ENCODE results near the gene PDIA4.

The PDIA4 gene

GRCh38 chr7:148999192-148999591 lies 29.1 kb downstream of the PDIA4 start:
- FAIRE-seq (no peak), DNase-seq (ENCODE audit: insufficient read length, low spot score) (no peak)
- TF ChIP-seq PAX5 (IDR thresholded peaks at IDR 0.05; ENCODE audit: insufficient read depth, low read length, severe bottlenecking) (no peak), POU2F2 (IDR thresholded peaks at IDR 0.05; ENCODE audit: low read depth, low read length) (no peak), POLR2AphosphoS5 (IDR thresholded peaks at IDR 0.05; ENCODE audit: low read depth, low read length) (no peak), SPI1 (IDR thresholded peaks at IDR 0.05; ENCODE audit: low read depth, low read length) (no peak), POLR2A (IDR thresholded peaks at IDR 0.05; ENCODE audit: low read depth, low read length) (no peak), TAF1 (IDR thresholded peaks at IDR 0.05; ENCODE audit: low read depth, low read length) (no peak)

- no peak for TF ChIP-seq POLR2A (IDR thresholded peaks at IDR 0.05; ENCODE audit: low read depth, low read length)
- TF ChIP-seq POU2F2 (IDR thresholded peaks at IDR 0.05; ENCODE audit: low read depth, low read length): no peak
- no peak for TF ChIP-seq PAX5 (IDR thresholded peaks at IDR 0.05; ENCODE audit: insufficient read depth, low read length, severe bottlenecking)
- FAIRE-seq (no peak), DNase-seq (ENCODE audit: insufficient read length, low spot score) (no peak)
Measured at GRCh38 chr7:148997497-148997896, 30.8 kb downstream of the PDIA4 start.

GRCh38 chr7:148994576-148994975 lies 33.7 kb downstream of the PDIA4 start:
- DNase-seq (ENCODE audit: insufficient read length, low spot score) (no peak), FAIRE-seq (no peak)
- TF ChIP-seq POLR2AphosphoS5 (IDR thresholded peaks at IDR 0.05; ENCODE audit: low read depth, low read length) (no peak), SPI1 (IDR thresholded peaks at IDR 0.05; ENCODE audit: low read depth, low read length) (no peak), POLR2A (IDR thresholded peaks at IDR 0.05; ENCODE audit: low read depth, low read length) (no peak), POU2F2 (IDR thresholded peaks at IDR 0.05; ENCODE audit: low read depth, low read length) (no peak), TAF1 (IDR thresholded peaks at IDR 0.05; ENCODE audit: low read depth, low read length) (no peak), PAX5 (IDR thresholded peaks at IDR 0.05; ENCODE audit: insufficient read depth, low read length, severe bottlenecking) (no peak)

GRCh38 chr7:148993193-148993592 lies 35.1 kb downstream of the PDIA4 start:
- FAIRE-seq: no peak

DNA sequence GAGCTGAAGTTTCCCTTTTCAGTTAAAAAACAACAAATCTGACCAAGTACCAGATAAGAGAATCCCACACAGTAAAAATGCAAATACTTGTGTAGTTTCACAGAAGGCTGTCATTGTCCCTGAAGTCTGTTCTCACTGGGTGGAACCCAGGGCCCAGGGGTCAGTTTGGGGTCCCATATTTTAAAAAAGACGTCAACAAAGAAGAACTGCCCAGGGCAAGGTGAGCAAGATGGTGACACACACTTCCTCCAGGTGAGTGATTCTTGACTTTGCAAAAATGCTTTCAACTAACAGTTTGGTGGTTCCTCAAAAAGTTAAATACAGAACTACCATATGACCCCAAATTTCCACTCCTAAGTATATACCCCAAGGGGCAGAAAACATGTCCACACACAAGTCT lies 36.8 kb downstream of the PDIA4 start:
- FAIRE-seq: no peak
- TF ChIP-seq SPI1 (IDR thresholded peaks at IDR 0.05; ENCODE audit: low read depth, low read length) (0 out of 2 replicates have a peak, but pooled peaks have one; percentile 7), PAX5 (IDR thresholded peaks at IDR 0.05; ENCODE audit: insufficient read depth, low read length, severe bottlenecking) (no peak), POLR2AphosphoS5 (IDR thresholded peaks at IDR 0.05; ENCODE audit: low read depth, low read length) (no peak), POU2F2 (IDR thresholded peaks at IDR 0.05; ENCODE audit: low read depth, low read length) (no peak), TAF1 (IDR thresholded peaks at IDR 0.05; ENCODE audit: low read depth, low read length) (no peak)
- no peak for DNase-seq (ENCODE audit: insufficient read length, low spot score)

More at GRCh38 chr7:148993193-148993592, 35.1 kb downstream of the PDIA4 start:
- DNase-seq (ENCODE audit: insufficient read length, low spot score): no peak
- TF ChIP-seq PAX5 (IDR thresholded peaks at IDR 0.05; ENCODE audit: insufficient read depth, low read length, severe bottlenecking): no peak
- no peak for TF ChIP-seq POLR2AphosphoS5 (IDR thresholded peaks at IDR 0.05; ENCODE audit: low read depth, low read length)
- TF ChIP-seq SPI1 (IDR thresholded peaks at IDR 0.05; ENCODE audit: low read depth, low read length): no peak
- no peak for TF ChIP-seq POU2F2 (IDR thresholded peaks at IDR 0.05; ENCODE audit: low read depth, low read length)

DNA sequence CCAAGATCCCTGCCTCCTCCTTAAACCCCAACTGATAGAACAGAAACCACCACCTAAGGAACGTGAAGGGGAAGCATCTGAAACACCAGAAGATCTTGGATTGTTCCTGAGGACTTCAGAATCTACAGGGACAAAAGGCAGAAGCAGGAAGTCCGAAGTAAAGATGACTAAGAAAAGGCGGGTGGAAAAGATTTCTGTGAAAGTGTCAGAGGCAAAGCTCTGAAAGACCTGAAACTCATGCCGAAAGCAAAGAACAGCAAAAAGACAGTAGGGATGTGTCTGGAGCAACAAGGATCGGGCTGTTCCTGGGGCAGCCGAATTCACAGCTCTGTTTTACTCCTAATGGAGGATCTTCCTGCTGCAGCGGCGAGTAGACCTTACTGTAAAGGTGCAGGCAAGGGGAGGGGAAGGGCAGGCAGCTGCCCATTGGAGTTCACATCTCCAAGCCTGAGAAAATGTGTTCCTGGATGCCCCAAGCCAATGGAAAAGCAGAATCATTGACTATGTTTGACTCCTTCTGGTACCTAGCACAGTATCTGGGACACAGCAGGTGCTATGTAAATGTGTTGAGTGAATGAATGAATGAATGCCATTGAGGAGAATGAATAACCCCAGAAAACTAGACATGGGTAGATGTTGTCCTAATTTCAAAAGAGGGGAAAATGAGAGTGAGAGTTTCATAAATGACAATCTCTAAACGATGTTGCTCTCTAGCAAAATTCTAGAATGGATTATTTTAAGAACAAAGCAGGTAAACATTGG lies 40.4 kb downstream of the PDIA4 start:
- TF ChIP-seq POLR2AphosphoS5 (IDR thresholded peaks at IDR 0.05; ENCODE audit: low read depth, low read length) (no peak), POU2F2 (IDR thresholded peaks at IDR 0.05; ENCODE audit: low read depth, low read length) (no peak), POLR2A (IDR thresholded peaks at IDR 0.05; ENCODE audit: low read depth, low read length) (no peak), PAX5 (IDR thresholded peaks at IDR 0.05; ENCODE audit: insufficient read depth, low read length, severe bottlenecking) (no peak), TAF1 (IDR thresholded peaks at IDR 0.05; ENCODE audit: low read depth, low read length) (no peak), SPI1 (IDR thresholded peaks at IDR 0.05; ENCODE audit: low read depth, low read length) (no peak)
- FAIRE-seq (peak; percentile 43), DNase-seq (ENCODE audit: insufficient read length, low spot score) (no peak)

- FAIRE-seq (peak; percentile 84), DNase-seq (ENCODE audit: insufficient read length, low spot score) (peak; percentile 78)
- no peak for TF ChIP-seq SPI1 (IDR thresholded peaks at IDR 0.05; ENCODE audit: low read depth, low read length)
- TF ChIP-seq POLR2A (IDR thresholded peaks at IDR 0.05; ENCODE audit: low read depth, low read length): no peak
- peak; percentile 99 for TF ChIP-seq POU2F2 (IDR thresholded peaks at IDR 0.05; ENCODE audit: low read depth, low read length)
- TF ChIP-seq PAX5 (IDR thresholded peaks at IDR 0.05; ENCODE audit: insufficient read depth, low read length, severe bottlenecking): no peak
- TF ChIP-seq TAF1 (IDR thresholded peaks at IDR 0.05; ENCODE audit: low read depth, low read length): 0 out of 2 replicates have a peak, but pooled peaks have one; percentile 28
Measured at GRCh38 chr7:148987010-148987750, 41.1 kb downstream of the PDIA4 start.

- TF ChIP-seq POU2F2 (IDR thresholded peaks at IDR 0.05; ENCODE audit: low read depth, low read length): no peak
- TF ChIP-seq PAX5 (IDR thresholded peaks at IDR 0.05; ENCODE audit: insufficient read depth, low read length, severe bottlenecking): no peak
- no peak for TF ChIP-seq POLR2A (IDR thresholded peaks at IDR 0.05; ENCODE audit: low read depth, low read length)
- TF ChIP-seq TAF1 (IDR thresholded peaks at IDR 0.05; ENCODE audit: low read depth, low read length): no peak
- TF ChIP-seq SPI1 (IDR thresholded peaks at IDR 0.05; ENCODE audit: low read depth, low read length): no peak
- no peak for TF ChIP-seq POLR2AphosphoS5 (IDR thresholded peaks at IDR 0.05; ENCODE audit: low read depth, low read length)
- FAIRE-seq: no peak
- DNase-seq (ENCODE audit: insufficient read length, low spot score): no peak
Measured at GRCh38 chr7:148986742-148987009, 41.6 kb downstream of the PDIA4 start.

DNA sequence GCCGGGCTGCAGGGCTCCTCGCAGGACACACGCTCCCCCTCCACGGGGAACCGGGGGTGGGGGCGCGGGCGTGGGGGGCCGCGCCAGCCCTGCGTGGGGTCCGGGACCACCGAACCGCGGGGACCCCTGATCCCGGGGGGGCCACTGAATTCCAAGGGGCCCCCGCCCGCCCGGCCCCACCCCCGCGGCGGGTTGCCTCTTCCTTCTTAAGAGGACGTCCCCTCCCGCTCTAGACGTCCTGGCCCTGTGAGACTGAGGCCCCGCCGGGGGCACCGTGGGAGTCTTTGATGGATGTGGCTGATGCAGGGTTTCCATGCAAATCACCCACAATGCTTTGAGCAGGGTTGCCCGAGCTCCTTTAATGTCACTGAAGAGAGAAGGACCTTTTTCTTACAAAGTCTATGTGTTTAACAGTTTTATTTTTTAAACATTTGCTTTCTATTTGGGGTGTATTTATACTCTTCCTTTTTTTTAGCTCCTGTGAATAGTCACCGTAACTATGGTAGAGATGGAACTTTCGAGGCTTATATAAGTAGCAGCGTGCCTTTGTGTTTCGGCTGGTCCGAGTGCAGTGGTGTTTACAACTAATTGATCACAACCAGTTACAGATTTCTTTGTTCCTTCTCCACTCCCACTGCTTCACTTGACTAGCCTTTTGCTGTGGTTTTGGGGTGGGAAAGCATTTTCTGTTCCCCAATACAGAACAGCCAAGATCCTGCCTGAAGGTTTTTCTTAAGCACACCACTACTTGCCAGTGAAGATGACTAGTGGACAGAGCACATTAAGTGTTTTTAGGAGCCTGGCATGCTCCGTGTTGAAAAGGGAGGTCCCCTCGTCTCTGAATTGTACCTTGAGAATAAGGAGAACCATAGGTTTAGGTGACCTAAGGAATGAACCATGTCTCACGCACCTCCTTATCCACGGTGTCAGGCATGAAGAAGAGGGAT lies 44.8 kb downstream of the PDIA4 start:
- no peak for TF ChIP-seq TAF1 (IDR thresholded peaks at IDR 0.05; ENCODE audit: low read depth, low read length)
- peak; percentile 98 for TF ChIP-seq POU2F2 (IDR thresholded peaks at IDR 0.05; ENCODE audit: low read depth, low read length)
- DNase-seq (ENCODE audit: insufficient read length, low spot score) (peak; percentile 64), FAIRE-seq (peak; percentile 40)

Measured in GM12891 (cell line).